Inflammatory macrophage (primary cell): ENCODE data around the gene MORN1.

Experiments used
- DNase-seq, 2 donors: peaks; one replicate each; pipeline ENCODE4 v3.0.0-alpha.2; 2020 to 2022

The MORN1 gene

GRCh38 chr1:2303016-2303775, 88.2 kb downstream of the MORN1 start:
- no peak for DNase-seq

DNA sequence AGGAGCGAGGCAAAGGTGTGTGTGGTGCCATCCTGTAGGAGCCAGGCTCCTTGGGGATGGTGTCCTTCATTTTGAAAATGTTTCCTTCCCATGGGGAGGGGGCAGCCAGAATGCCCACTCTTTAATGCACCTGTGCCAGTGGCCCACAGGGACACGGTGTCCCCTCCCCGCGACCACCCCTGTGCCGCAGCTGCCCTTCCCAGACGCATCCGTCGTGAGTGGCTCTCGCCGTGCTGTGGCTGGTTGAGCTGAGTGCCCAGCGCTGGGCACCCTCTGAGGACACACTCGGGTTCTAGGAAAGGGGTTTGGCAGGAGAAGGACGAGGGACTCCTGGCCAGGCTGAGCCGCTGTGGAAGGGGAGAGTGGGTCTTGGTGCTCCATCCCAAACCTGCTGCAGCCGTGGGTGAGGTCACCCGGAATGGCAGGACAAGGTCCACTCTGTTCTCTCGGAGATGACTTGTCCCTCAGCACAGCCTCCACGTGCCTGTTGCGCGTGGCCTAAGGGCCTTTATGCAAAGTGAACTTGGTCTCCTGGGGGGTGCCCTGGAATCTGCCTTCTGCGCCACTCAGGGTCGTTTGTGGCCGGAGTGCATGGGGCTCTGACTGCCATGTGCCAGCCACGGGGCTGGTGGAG, 88.9 kb downstream of the MORN1 start:
- DNase-seq: no peak

DNA sequence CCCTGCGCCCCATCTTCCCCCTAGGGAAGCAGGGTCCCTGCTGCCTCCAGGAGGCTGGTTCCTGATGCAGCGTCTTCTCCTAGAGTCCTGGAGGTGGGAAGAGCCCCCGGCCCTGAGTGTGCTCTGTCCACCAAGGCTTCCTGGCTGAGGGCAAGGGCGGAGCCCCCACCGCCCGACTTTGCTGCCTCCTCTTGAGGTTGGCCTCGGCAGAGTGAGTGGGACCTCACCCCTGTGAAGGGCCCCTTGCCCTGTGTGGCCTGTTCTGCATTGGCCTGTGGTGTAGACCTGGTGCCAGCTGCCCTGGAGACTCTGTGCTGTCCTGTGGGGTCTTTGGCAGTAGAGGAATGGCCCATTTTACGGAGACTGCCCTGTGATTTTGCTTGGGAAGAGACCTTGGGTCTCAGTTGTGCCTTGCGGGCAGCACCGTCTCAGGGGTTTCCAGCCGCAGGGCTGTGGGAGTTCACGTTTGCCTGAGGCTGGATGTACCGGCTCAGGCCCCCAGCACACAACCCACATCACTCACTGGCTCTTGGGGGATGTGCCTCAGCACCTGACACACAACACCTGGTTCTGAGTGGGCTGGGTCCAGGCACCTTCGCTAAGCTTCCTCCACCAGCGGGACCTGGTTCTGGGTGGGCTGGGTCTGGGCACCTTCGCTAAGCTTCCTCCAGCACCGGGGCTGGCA, 89.6 kb downstream of the MORN1 start:
- no peak for DNase-seq

GRCh38 chr1:2300851-2301606, 90.3 kb downstream of the MORN1 start:
- peak; percentile 68 to 86 for DNase-seq

- DNase-seq: peak; percentile 44 to 47
These were observed 91.2 kb downstream of the MORN1 start for GRCh38 chr1:2300004-2300771.

GRCh38 chr1:2299131-2299627, 92.2 kb downstream of the MORN1 start:
- DNase-seq: peak; percentile 53 to 54

GRCh38 chr1:2298685-2299084, 92.7 kb downstream of the MORN1 start:
- DNase-seq: no peak

DNA sequence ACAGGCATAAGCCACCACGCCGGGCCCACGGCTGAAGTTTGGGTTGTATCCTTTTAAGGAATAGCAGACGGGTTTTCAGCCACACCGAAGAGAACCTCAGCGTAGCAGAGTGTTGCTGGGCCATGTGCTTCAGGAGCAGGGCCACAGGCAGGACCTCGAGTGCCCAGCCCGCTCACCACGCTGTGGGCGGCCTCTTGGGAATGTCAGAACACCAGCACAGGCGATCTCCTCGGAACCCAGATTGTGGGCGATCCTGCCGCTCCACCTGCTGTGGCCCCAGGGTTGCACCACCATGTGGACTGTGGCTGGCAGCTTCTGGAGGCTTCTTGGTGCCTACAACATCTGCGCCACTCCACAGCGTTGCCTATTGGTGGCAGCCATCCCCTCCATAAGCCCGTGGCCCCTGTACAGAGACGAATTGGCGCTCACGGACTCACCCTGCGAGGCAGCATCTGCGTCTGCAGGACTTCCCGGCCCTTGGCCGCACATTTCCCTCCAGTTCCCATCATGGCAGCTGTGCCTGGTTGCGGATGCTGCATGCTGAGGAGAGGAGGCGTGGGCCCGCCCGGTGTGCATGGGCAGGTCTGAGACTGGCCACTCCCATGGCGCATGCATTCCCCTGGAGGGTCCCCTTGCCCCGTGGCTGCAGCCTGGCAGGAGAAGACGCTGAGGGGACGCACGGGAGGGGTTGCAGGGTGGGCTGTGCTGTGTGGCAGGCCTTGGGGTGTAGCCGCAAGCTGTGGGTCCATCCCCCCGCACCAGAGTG, 93.9 kb downstream of the MORN1 start:
- no peak for DNase-seq

GRCh38 chr1:2296614-2297013, 94.7 kb downstream of the MORN1 start:
- no peak for DNase-seq

GRCh38 chr1:2296211-2296610, 95.1 kb downstream of the MORN1 start:
- DNase-seq: peak; percentile 51 to 66

DNA sequence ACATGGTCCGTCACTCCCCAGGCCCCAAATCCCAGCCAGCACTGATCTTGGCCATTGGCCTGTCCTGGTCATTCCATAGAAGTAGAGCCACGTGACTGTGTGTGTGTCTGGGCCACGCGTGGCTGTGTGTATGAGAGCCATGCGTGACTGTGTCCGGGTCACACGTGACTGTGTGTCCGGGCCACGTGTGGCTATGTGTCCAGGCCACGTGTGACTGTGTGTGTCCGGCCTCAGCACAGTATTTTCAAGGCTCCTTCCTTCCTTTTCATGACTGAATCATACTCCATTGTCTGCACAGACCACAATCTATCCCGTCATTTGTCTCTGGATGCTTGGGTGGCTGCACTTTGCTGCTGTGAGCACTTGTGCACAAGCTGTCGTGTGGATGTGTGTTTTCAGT, 95.8 kb downstream of the MORN1 start:
- no peak for DNase-seq

- no peak for DNase-seq
These were observed 96.7 kb downstream of the MORN1 start for GRCh38 chr1:2294725-2295078.

DNA sequence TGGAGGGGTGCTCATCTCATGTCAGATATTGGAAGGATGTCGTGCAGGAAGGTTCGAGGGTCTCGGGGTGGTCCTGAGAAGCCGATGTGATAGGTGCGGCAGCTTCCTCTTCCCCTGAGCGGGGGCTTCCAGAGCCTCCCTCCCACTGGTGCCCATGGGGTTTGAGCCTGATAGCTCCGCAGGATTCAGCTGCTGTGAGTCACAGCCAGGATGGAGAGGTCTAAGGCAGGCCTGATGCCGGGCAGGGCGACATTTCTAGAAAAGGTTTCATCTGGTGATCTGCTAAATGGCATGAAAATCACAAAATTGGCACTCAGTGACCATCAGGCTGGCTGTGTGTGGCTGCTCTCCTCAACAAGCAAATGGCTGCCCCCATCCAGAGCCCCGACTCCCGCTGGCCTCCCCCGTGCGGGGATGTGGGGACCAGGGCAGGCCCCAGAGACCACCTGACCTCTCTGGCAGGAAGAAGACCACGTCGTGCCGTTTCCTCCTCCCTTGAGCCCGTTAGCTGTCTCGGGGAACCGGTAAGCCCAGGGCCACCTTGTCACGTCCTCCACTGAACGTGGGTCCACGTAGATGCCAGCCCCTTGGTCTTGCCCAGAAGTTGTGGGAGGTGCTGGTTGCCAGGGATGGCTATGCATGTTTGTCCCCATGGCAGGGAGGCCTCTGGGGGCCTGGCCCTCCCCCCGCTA, 97.2 kb downstream of the MORN1 start:
- no peak for DNase-seq

GRCh38 chr1:2292725-2293450, 98.5 kb downstream of the MORN1 start:
- no peak for DNase-seq

- DNase-seq: no peak
These were observed 99.8 kb downstream of the MORN1 start for GRCh38 chr1:2291577-2291976.

- peak; percentile 94 to 97 for DNase-seq
These were observed 100.5 kb downstream of the MORN1 start for GRCh38 chr1:2290595-2291510.

DNA sequence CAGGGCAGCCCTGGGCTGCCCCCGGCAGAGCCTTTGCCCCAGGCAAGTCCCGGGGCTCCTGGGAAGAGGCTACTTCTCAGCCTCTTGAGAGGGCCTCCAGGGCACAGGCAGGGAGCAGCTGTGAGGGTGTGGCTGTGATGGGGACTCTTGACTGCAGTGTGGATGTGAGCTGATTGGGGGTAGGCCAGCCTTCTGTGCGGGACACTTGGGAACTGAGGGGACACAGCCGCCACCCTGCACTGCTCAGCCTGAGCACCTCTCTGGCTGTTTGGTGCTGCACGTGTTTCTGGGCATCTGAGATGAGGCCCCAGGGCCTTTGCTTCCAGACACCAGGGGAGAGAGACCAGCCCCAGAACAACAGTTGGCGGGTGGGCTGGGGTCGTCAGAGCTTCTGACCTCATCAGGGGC, 101.2 kb downstream of the MORN1 start:
- no peak for DNase-seq

DNA sequence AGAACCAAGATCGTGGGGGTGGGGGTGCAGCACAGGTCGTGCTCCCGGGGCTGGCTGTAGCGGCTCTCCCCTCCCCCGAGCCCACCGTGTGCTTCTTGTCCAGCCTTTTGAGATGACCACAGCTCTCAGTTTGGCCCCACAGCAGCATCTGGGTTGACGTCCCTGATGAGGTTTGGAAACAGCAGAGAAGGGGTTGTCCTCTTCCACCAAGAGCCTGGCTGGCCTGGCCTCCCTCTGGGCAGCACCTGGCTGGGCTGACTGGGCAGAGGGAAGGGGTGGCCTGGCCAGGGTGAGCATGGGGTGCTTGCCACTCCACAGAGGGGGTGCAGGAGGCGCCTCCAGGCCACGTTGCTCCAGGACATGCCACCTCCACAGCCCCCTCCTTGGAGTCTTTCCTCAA, 101.7 kb downstream of the MORN1 start:
- no peak for DNase-seq
